NCI-H2227 (cell line): ENCODE measurements around the gene ATCAY.

Experiments
- DNase-seq: peaks from one replicate; lab custom pipeline; 2025; ENCODE audit not compliant: unreplicated experiment; lab: John Stamatoyannopoulos, UW

The ATCAY gene

GRCh38 chr19:3880471-3881271 is at the start of gene ATCAY:
ATCAY (plus strand) TSS chr19:3880685; CDS start chr19:3885768, 5,083 bp downstream.
- peak; percentile 89 for DNase-seq

DNA sequence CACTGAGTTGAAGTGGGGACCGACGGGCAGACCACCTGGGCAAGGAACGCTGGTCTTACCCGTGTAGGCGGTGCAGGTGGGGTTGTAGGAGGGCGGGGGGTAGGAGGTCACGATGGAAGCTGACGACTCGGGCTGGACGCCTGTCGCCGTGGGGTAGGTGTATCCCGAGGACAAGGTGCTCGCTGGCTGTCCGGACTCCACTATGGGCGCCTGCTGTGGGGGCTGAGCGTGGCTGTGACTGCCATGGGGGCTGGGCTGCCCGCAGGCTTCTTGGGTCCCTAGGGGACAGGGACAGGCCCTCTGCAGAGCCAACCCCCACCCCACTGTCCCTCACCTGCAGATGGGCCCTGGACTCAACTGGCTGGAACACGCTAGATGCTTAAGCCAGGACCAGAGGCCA is 48.9 kb upstream of the ATCAY start:
- DNase-seq, result no peak

- no peak for DNase-seq
Measured at GRCh38 chr19:3832001-3832400, 48.5 kb upstream of the ATCAY start.

GRCh38 chr19:3833578-3834348 is 46.7 kb upstream of the ATCAY start:
- DNase-seq, result no peak

GRCh38 chr19:3834349-3835054 is 46.0 kb upstream of the ATCAY start:
- DNase-seq, result no peak

DNA sequence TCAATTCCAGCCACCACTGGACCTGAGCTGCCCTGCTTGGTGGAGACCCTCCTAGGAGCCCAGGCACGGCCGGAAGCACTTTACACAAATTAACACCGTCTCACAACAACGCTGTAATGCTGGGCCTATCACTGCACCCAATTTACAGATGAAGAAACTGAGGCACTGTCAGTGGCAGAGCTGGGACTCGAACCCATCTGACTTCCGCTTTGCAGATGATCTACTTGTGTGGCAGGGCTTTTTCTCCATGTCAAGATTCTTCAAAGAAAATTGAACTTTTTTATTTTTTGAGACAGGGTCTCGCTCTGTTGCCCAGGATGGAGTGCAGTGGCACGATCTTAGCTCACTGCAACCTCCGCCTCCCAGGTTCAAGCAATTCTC is 45.4 kb upstream of the ATCAY start:
- no peak for DNase-seq

DNA sequence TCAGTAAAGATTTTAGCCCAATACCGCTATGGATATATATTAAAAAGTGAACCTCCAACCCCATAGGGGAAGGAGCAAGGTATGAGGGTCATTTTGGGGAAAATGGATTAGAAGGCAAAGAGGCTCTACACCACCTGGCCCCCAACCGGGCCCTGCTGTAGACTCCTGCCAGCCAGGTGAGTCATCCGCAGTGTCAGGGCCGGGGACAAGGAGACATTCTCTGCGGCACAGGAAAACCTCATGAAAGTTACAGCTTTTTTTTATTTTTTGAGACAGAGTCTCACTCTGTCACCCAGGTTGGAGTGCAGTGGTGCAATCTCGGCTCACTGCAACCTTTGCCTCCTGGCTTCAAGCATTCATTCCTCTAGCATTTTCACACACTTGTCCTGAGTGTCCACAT is 43.6 kb upstream of the ATCAY start:
- DNase-seq, result no peak

DNA sequence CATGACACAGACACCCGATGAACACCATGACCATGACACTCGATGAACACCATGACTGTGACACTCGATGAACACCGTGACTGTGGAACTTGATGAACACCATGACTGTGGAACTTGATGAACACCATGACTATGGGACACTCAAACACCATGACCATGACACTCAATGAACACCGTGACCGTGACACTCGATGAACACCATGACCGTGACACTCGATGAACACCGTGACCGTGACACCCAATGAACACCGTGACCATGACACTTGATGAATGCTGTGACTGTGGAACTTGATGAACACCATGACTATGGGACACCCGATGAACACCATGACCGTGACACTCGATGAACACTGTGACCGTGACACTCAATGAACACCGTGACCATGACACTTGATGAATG is 43.2 kb upstream of the ATCAY start:
- no peak for DNase-seq

- no peak for DNase-seq
Measured at GRCh38 chr19:3837922-3838321, 42.6 kb upstream of the ATCAY start.

DNA sequence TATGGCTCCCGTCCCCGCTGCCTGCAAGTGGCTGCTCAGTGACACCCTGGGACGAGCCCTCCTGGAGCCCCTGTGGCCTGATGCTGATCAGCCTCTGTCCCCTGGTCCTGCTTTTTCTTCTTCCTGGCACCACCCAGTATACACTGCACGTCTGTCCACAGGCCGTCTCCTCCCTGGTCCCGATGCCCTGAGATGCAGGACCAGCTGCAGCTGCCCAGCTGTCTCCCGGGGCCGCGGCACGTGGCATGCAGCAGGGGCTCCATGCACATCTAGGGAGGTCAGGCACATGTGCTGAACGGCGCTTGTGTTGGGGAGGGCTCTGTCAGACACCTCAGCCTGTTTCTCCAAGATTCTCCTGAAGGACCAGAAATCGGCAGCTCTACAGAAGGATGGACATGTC is 41.8 kb upstream of the ATCAY start:
- DNase-seq, result no peak

GRCh38 chr19:3839941-3840340 is 40.5 kb upstream of the ATCAY start:
- no peak for DNase-seq

DNA sequence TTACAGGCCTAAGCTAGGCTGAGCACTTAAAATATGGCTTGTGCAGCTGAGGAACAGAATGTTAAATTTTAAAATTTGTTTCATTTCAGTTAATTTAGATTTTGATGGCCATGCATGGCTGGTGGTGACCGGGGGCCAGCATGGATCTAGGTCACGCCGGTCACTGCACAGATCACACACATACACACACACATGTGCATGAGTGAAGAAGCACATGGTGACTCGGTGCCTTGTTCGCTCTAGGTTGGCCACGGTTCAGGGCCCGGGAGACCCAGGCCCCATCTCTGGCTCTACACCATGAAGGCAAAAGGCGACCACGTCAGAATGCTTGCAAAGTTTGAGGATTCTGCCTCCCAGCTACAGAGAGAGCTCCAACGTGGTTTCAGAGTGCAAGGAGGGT is 39.7 kb upstream of the ATCAY start:
- no peak for DNase-seq

GRCh38 chr19:3842948-3843347 is 37.5 kb upstream of the ATCAY start:
- no peak for DNase-seq

GRCh38 chr19:3844596-3844995 is 35.9 kb upstream of the ATCAY start:
- DNase-seq, result no peak

- DNase-seq, result no peak
Measured at GRCh38 chr19:3849092-3849491, 31.4 kb upstream of the ATCAY start.

- no peak for DNase-seq
Measured at GRCh38 chr19:3849787-3850186, 30.7 kb upstream of the ATCAY start.

- no peak for DNase-seq
Measured at GRCh38 chr19:3850320-3850972, 30.0 kb upstream of the ATCAY start.

- no peak for DNase-seq
Measured at GRCh38 chr19:3851254-3852176, 29.0 kb upstream of the ATCAY start.

- no peak for DNase-seq
Measured at GRCh38 chr19:3852177-3852511, 28.3 kb upstream of the ATCAY start.

DNA sequence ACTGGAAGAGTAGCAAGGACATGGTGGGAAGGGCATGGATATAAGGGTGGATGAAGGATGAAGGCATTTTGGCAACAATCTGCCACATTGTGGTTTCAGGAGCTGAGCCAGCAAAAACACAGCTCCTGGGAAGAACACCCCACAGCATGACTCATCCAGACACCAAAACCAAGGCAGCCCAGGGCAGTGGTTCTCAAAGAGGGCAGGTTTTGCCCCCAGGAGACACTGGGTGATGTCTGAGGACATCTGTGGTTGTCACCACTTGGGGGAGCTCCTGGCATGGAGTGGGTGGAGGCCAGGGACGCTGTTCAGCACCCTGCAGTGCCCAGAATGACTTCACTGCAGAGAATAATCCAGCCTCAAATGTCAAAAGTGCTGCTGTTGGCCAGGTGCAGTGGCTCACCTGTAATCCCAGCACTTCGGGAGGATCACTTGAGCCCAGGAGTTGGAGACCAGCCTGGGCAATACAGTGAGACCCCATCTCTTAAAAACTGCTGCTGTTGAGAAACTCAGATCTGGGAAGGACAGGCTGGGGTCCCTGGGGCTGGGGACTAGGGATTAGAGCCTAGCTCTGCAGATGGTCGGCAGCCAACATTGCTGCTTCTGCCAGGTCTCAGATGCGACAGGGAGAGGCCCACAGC is 27.8 kb upstream of the ATCAY start:
- no peak for DNase-seq
